HG03097 (cell line): ENCODE results near the gene TMEM259.

Experiments
- ATAC-seq: cut with Tn5 transposase; IDR thresholded peaks from one replicate; pipeline ENCODE4 v1.9.1; 2021; ENCODE audit not compliant: unreplicated experiment, low FRiP score

Gene TMEM259

DNA sequence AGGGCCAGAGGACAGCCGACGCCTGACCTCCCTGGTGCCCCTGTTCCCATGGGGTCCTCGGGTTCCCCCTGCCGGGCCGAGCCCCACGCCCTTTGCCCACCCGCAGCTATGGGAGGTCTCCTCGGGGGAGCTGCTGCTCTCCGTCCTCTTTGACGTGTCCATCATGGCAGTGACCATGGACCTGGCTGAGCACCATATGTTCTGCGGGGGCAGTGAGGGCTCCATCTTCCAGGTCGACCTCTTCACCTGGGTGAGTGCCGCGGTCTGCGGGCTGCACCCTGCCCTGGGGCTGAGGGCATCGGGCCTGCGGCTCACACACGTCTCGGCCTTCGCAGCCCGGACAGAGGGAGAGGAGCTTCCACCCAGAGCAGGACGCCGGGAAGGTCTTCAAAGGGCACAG is 30.2 kb downstream of the TMEM259 start:
- ATAC-seq: no peak

DNA sequence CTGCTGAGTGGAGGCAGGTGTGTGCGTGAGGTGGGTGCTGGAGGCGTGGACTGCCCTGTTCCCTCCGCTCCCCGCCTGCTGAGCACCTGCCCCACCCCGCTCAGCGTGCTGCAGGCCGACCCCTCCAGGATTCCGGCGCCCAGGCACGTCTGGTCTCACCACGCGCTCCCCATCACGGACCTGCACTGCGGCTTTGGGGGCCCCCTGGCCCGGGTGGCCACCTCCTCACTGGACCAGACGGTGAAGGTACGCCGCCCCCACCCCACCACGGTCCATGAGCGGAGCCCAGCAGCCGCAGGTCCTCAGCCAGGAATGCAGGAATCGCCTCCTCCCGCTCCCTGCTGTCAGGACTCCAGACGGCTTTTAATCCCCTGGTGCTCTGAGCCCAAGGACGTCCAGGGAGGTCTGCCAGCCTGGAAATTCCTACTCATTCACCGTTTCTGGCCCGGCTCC is 30.8 kb downstream of the TMEM259 start:
- no peak for ATAC-seq

DNA sequence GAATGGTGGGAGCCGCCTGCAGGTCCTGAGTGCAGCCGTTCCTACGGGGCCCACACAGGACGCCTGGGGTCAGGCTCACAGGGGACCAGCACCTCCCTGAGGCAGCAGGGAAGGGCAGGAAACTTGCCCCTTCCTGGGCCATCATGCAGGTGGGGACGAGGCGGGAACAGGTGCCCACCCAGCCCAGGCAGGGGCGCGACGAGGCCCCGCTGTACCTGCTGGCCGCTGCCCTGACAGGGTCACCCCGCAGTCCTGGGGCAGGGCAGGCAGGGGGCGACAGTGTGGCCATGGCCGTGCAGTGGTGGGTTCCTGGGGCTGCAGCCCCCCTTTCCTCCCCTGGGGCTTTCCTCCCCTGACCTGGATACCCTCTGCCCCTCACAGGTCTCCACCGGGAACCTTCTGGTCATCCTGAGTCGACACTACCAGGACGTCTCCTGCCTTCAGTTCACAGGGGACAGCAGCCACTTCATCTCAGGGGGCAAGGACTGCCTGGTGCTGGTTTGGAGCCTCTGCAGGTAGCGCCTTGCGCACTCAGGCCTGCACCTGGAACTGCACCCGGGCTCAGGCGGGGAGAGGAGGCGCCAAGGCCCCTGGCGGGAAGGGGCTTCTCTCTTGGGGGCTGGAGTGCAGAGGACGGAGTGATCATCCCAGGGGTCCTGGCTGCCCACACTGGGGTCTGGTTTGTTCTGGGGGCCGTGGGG is 31.4 kb downstream of the TMEM259 start:
- no peak for ATAC-seq

DNA sequence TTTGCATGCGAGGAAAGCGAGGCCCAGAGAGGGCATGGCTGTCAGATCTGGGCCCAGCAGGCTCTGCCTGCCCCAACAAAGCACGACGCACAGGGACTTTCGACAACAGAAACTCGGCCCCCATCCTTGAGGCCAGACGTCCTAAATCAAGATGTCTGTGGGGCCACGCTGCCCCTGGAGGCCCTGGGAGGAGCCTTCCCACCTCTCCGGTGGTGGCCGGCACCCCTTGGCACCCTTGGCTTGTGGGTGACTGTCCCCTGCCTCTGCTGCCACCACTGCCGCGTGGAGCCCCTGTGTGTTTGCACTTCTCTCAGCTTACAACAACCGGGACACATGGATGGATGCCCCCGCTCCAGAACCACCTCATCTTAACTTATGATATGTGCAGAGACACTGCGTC is 32.4 kb downstream of the TMEM259 start:
- no peak for ATAC-seq

DNA sequence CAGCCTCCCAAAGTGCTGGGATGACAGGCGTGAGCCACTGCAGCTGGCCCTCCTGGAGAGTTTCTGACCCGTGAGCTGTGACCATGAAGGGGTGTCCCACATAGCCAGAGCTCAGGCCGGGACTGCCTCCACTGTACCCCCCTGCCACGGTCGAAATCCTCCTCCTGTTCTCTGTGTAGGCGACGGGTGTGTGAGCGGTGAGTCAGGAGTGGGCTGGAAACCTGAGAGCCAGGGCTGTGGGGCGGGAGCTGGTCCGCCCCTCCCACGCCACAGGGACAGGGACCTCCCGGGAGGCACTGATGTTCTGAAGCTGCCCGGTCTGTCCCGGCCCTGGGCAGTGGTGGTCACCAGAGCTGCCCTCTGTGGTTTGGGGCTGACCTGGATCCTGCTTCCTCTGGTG is 32.8 kb downstream of the TMEM259 start:
- ATAC-seq: no peak

DNA sequence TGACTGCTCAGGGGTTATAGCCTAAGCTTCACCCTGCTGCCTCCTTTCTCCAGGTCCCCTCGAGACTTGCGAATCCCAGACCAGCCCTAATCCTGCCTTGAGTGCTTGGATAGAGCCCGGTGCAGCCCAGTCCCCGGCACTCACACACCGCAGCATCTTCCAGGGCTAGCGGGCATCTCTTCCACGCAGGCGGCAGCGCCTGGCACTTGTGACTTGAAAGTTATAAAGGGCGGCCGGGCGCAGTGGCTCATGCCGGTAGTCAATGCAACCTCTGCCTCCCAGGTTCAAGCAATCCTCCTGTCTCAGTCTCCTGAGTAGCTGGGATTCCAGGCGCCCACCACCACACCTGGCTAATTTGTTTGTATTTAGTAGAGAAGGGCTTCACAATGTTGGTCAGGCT is 34.8 kb downstream of the TMEM259 start:
- no peak for ATAC-seq

DNA sequence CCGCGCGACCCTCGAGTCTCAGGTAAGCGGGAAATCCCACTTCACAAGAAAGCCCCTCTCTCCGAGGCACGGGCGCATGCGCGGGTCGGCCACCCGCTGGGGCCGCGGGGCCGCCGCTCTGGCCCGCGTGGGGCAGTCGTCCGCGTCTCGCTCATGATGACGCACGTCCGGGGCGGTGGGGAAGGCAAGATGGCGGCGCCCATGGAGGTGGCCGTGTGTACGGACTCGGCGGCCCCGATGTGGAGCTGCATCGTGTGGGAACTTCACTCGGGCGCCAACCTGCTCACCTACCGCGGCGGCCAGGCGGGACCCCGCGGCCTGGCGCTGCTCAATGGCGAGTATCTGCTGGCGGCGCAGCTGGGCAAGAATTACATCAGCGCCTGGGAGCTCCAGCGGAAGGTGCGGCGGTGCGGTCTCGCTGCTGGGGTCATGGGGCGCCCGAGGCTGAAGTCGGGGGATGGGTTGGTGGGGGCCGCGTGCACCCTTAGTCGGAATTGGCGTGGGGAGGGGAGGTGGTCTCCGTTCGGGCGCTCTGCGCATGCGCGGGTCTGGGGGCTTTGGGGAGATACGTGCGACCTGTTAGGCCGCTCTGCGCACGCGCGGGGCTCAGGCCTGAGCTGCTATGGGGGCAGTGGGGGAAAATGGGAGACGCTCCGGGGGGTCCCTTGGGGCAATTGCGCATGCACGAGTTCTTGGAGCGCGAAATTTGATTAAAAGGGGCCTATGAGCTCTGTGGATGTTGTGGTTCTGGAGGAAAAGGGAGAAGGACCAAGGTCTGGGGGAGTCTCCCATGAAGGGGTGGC is 36.6 kb downstream of the TMEM259 start, which contains the start of gene WDR18:
Gene WDR18, plus strand, starts transcription at position 181 of the 803 bp plus-strand sequence. Its CDS starts 9 bp downstream, at position 190.
- ATAC-seq: no peak

DNA sequence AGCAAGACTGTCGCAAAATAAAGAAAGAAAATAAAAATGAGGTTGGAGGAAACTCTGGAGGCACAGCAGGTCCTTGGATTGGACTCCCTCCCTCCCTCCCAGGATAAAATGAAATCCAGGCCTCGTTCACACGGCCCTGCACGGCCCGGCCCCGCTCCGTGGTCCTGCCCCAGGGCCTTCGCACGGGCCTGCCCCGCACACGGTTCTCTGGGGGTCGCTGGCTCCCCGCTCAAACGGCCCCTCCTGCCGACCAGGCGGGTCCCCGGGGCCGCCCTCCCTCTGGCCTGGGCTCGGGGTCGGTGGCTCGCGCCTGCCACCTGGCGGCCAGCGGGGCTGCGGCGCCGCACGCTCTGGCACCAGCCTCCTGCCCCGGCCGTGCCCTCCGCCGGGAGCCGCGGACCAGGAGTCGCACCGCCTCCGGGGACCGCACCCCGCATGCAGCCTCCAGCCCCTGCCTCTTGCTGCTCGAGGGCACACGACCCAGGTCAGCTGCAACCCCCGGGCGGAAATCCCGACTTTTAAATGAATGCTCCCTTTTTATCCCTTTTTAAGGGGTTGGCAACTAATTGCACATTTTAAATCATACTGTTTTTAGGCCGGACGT is 38.3 kb downstream of the TMEM259 start:
- no peak for ATAC-seq

DNA sequence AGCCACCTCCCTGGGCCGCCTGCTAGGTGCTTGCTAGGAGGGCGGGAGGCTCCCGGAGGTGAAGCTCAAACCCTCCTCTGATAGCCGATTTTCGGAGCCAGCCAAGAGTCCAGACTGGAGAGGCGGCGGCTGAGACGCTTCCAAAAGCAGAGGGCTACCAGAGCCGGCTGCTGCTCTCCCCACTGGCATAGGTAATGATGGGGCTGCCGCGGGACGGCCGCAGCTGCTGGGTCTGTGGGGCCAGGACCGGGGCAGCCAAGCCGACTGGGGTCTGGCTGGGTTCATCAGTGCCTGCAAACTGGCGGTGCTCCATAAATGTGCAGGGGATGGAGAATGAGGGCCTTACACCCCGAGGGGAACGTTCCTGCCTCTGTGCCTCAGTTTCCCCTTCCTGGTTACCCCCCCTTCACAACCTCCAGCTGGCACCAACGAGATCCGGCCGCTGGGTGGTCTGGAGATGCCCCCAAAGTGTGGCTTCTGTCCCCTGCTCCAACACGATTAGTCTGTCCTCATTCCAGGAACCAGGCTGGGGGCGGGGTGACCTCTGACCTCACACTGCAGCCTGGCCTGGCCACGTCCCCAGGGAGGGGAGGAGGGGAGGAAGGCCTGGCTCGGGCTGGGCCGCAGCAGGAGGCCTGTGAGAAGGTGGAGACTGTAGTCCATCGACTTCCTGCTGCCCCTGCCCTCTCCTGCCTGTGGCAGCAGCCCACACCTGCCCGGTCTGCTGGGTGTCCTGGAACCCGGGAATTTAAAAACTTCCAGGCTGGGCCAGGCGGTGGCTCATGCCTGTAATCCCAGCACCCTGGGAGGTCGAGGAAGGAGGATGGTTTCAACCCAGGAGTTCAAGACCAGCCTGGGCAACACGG is 40.6 kb downstream of the TMEM259 start:
- ATAC-seq: no peak

DNA sequence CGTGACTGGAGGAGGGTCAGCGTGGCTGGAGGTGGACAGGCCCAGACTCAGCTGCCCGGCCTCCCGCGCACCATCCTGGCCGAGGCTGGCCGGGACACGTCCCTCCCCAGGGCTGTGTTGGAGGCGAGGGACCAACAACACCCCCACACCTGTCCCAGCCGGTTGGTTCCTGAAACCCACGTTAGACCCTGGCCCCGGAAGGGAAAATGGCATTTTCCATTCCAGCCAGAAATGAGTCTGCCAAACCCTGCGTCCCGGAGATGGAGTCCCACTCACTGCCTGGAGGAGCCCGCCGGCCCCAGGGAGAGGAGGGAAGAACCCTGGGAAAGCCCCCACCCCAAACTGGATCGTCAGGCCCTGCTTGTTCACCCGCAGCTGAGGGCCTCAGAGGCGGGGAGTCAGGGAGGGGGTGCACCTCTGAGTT is 41.6 kb downstream of the TMEM259 start:
- no peak for ATAC-seq

DNA sequence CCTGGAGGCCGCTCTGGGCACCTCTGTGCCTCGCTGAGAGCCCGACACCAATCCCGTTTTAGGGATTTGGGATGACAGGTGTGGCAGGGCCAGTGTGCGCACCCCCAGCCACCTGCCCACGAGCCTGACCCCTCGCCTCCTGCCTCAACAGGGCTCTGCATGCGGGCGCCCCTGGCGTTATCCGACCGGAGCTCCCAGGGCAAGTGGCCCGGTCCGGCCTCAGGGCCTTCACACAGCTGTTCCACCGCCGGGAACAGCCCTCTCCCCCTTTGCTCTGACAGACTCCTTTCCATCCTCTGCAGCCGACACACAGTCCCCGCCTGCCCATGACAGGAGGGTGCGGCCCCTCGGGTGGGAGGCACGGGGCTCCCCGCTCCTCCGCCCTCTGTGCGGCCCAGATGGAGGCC is 43.9 kb downstream of the TMEM259 start:
- ATAC-seq: no peak

DNA sequence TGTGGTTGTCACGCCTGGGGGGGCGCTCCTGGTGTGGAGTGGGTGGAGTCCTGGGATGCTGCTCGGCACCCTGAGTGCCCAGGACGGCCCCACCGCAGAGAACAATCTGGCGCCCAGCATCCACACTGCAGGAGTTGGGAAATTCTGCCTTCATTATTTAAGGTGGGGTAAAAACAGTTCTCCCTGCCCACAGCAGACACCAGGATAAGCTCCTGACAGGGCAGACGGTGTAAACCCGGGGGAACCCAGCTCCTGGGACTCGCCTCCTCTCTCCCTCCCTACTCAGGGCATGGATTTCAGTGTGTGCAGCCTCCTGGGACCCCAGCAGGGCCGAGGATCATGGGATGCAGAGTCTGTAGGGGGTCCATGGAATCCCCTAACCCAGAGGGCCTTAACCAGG is 44.4 kb downstream of the TMEM259 start:
- ATAC-seq: no peak

DNA sequence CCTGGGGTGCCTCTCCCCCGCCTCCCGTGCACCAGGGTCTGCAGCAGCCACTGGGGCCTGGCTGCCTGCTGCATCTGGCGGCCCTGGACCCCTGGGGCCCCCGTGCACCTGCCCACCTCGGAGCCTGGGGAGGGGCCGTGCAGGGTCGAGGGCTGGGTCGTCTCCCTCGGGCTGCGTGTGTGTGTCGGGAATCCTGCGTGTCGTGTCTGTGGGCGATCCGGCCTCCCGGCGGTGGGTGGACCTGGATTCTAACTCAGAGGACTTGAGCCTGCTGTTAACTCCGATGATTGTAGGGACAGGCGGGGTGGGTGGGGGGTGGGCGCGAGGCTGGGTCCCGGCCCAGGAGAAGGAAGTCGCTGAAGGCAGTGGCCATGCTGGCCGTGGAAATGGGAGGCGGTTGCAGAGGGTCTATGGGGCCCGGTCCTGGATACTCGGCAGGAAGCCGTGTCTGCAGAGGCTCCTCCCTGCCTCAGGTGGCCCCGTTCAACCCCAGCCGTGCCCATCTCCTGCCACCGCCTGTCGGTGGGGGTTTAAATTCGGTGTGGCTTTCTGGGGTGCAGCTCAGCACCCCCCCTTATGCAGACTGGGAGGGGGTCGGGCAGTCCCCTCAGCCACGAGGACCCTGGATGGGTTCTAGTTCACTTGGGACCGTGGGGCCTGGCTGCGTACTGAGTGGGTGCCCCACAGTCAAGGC is 46.2 kb downstream of the TMEM259 start:
- ATAC-seq: no peak

DNA sequence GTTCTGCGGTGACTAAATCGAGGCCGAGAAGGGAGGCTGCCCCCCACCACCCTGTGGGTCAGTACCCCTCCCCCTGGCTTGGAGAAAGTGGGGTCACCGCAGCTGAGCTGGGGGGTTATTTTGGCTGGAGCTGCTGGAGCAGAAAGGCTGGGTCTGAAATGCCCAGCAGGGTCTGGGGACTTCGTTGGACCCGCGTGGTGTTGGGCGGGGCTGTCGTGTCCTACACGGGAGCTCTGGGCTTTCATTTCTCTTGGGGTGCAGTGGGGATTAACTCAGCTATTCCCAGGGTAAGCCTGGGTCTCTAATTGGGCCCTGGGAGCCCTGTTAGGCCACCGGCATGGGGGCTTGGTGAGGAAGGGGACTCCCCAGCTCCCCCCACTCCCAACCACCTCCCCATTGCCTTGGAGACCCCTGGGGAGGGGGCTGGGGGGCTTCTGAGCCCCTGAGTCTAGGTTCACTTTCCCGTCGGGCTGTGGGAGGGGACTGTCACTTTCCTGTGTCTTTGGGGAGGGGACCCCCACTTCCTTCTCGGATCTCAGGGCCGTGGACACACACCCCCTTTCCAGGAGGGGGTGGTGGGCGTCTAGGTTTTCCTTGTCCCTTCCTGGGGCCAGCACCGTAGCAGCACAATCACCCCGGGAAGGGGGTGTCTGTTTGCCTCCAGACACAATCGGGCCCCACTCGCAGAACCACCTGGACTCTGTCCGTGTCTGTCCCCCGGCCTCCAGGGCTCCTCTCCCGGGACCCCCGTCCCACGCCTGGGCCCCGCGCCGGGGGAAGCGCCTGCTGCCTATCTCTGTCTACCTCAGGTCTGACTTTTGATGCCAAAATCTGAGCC is 47.0 kb downstream of the TMEM259 start:
- no peak for ATAC-seq

DNA sequence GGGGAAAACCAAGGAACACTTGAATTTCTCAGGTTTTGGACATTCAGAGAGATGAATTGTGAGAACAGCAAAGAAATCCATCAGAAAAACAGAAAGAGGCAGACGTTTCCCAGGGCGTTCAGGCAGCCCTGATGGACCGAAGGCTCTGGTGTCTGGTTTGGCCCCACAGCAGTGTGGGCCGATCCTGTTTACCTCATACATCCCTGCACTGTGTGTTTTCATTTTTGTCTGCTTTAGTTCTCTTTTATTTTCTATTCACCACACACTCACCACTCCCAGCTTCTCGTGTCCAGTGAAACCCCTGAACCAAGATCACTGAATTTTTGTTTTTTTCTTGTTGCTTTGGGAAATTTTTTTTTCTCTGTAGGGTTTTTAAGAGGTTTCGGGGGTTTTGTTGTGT is 48.6 kb downstream of the TMEM259 start:
- ATAC-seq: no peak

DNA sequence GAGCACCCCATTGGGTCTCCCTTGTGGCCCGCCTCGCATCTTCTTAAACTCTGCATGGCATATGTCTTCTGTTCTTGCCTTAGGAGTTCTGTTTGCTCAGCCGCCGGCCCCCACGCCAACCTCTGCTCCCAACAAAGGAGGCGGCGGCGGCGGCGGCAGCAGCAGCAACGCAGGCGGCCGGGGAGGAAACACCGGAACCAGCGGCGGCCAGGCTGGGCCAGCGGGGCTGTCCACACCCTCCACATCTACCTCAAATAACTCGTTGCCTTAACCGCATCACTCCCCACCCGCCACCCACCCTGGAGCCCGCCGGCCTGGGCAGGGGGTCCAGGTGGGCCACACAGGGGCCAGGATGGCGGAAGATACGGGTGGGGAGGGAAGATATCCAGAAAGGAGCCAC is 49.1 kb downstream of the TMEM259 start:
- no peak for ATAC-seq

DNA sequence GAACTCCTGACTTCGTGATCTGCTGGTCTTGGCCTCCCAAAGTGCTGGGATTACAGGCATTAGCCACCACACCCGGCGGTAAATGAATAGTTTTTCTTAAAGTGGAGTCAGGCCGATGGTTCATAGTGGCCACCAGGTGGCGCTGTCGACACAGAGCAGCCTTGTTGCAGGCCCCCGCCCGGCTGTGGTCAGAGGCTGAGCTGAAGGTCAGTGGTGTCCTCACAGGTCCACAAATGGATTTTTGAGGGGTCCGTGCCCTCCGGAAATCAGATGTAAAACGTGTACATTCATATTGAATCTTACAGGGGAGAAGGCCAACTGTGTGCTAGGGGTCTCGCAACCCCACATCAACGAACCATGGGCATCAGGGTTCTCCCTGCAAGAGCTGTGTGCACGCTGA is 50.2 kb downstream of the TMEM259 start:
- no peak for ATAC-seq

DNA sequence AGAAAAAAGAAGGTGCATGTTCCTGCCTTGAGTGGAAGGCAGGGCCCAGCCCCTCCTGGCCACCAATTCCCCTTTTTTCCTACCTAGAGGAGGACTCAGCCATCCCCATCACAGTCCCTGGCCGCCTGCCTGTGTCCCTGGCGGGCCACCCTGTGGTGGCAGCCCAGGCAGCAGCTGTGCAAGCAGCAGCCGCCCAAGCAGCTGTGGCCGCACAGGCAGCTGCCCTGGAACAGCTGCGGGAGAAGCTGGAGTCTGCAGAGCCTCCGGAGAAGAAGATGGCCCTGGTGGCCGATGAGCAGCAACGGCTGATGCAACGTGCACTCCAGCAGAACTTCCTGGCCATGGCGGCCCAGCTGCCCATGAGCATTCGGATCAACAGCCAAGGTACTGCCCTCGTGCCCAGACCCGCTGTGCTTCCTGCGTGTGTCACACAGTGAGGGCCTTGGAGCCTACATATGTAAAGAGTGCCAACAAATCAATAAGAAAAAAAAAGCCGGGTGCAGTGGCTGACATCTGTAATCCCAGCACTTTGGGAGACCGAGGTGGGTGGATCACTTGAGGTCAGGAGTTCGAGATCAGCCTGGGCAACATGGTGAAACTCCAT is 54.3 kb downstream of the TMEM259 start:
- ATAC-seq: no peak
